DOHH2 (cell line): ENCODE data around the gene ACTN4.

Experiments
- CTCF ChIP-seq: fragments of 200-600 bp; sonication (generic); IDR thresholded peaks from one replicate; pipeline ENCODE4 v1.5.1; 2014; ENCODE audit warnings: antibody characterized with exemption, mild to moderate bottlenecking, low read depth, low read length; ENCODE audit not compliant: poor library complexity, severe bottlenecking
- EZH2phosphoT487 ChIP-seq: fragments of 200-600 bp; sonication (generic); IDR thresholded peaks from 2 replicates; pipeline ENCODE4 v1.6.1; 2017; ENCODE audit warnings: borderline replicate concordance, mild to moderate bottlenecking, antibody characterized with exemption, low read length, moderate library complexity, mixed read lengths

DNA sequence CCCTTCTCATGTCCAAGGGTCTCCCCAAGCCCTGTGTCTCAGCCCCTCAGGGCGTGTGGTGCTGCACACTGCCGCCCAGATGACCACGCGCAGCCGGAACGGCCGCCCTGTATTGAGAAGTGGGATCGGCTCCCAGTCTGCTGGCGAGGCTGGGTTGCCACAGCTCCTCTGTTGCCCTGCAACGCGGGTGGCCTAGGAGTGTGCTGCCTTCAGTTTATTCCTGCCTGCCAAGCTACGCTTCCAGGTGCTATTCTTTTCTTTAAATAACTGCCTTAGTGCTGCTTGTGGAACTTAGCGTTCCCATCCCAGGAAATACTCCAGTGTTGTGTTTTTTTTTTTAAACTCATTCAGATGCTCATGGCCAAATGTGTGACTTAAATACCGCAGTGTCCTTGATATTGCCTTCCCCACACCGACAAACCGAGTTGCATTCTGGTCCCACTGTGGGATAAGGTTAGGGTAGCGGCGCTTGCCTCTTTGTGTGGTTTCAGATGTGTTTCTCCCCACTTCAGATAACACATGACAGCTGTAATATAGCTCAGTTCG lies 16.6 kb downstream of the ACTN4 start:
- TF ChIP-seq CTCF = no peak
- no peak for TF ChIP-seq EZH2phosphoT487
